ENCODE data around the gene SINHCAF. TPM values are rescaled to one million over a fixed set of nuclear protein-coding genes. Genes with fewer than 3 reads are reported as not detected.

SINHCAF gene
- total and polyA plus RNA-seq, 5 donors from 2014 or later = 42.0 to 73.7 (median 53.4) TPM

GRCh38 chr12:31325524-31325875 lies 450 bp downstream of the SINHCAF start:
- Histone ChIP-seq H3K27ac (ENCODE audit: insufficient read depth, low read length, poor library complexity, severe bottlenecking) (peak overlapping the region; percentile 87), H3K36me3 (ENCODE audit: control insufficient read depth, insufficient read depth, low read length) (no peaks in the 10 kb centered on the region), H3K27me3 (ENCODE audit: control insufficient read depth, insufficient read depth, low read length) (no peaks in the 10 kb centered on the region), H3K9me3 (ENCODE audit: control insufficient read depth in 2 of 2, low read length in 2 of 2) (no peaks in the 10 kb centered on the region), H3K4me1 (ENCODE audit: control insufficient read depth, insufficient read depth, low read length, poor library complexity, severe bottlenecking) (peaks cover 46% of the 10 kb centered on the region), H3K4me3 (ENCODE audit: low read depth, low read length) (peak overlapping the region; percentile 94)
- peak overlapping the region; percentile 97 to 99 (median 99) for H3K27ac Mint-ChIP-seq
- peaks cover 10% of the 10 kb centered on the region for H3K27me3 Mint-ChIP-seq
- DNase-seq (peak in 1 of 3 donors; percentile 6), ATAC-seq (ENCODE audit: low read depth in 2 of 2) (peak in 1 of 2 donors; percentile 0)
- H3K36me3 Mint-ChIP-seq = no peaks in the 10 kb centered on the region
- peaks cover 21 to 42% (median 25%) of the 10 kb centered on the region in 4 donors for H3K4me1 Mint-ChIP-seq
- H3K4me3 Mint-ChIP-seq = peak overlapping the region; percentile 95 to 96 (median 96)
- H3K9me3 Mint-ChIP-seq = no peaks in the 10 kb centered on the region

- peak overlapping the region; percentile 87 for H3K27ac ChIP-seq (ENCODE audit: insufficient read depth, low read length, poor library complexity, severe bottlenecking)
- no peaks in the 10 kb centered on the region for H3K36me3 ChIP-seq (ENCODE audit: control insufficient read depth, insufficient read depth, low read length)
- no peaks in the 10 kb centered on the region for H3K27me3 ChIP-seq (ENCODE audit: control insufficient read depth, insufficient read depth, low read length)
- DNase-seq (peak; percentile 18 to 71 (median 49)), ATAC-seq (ENCODE audit: low read depth in 2 of 2) (no peak)
- peak overlapping the region; percentile 94 for H3K4me3 ChIP-seq (ENCODE audit: low read depth, low read length)
- Mint-ChIP-seq H3K36me3 (no peaks in the 10 kb centered on the region), H3K27me3 (peaks cover 10% of the 10 kb centered on the region), H3K27ac (peak overlapping the region; percentile 90 to 99 (median 97)), H3K4me3 (peak overlapping the region; percentile 95 to 96 (median 96)), H3K9me3 (no peaks in the 10 kb centered on the region), H3K4me1 (peaks cover 26 to 47% (median 30%) of the 10 kb centered on the region in 4 donors)
- H3K9me3 ChIP-seq (ENCODE audit: control insufficient read depth in 2 of 2, low read length in 2 of 2) = no peaks in the 10 kb centered on the region
- H3K4me1 ChIP-seq (ENCODE audit: control insufficient read depth, insufficient read depth, low read length, poor library complexity, severe bottlenecking) = peaks cover 51% of the 10 kb centered on the region
These were observed 966 bp downstream of the SINHCAF start for GRCh38 chr12:31324845-31325523.

- Mint-ChIP-seq H3K36me3 (no peaks in the 10 kb centered on the region), H3K27ac (peak overlapping the region; percentile 92 to 99 (median 97)), H3K9me3 (no peaks in the 10 kb centered on the region), H3K4me1 (peaks cover 33 to 54% (median 37%) of the 10 kb centered on the region in 4 donors), H3K27me3 (peaks cover 10% of the 10 kb centered on the region), H3K4me3 (peak overlapping the region; percentile 95 to 96 (median 96))
- no peaks in the 10 kb centered on the region for H3K27me3 ChIP-seq (ENCODE audit: control insufficient read depth, insufficient read depth, low read length)
- peak overlapping the region; percentile 87 for H3K27ac ChIP-seq (ENCODE audit: insufficient read depth, low read length, poor library complexity, severe bottlenecking)
- H3K9me3 ChIP-seq (ENCODE audit: control insufficient read depth in 2 of 2, low read length in 2 of 2) = no peaks in the 10 kb centered on the region
- peak; percentile 74 to 86 (median 84) for DNase-seq
- H3K4me3 ChIP-seq (ENCODE audit: low read depth, low read length) = peak overlapping the region; percentile 94
- H3K36me3 ChIP-seq (ENCODE audit: control insufficient read depth, insufficient read depth, low read length) = no peaks in the 10 kb centered on the region
- ATAC-seq (ENCODE audit: low read depth in 2 of 2) = peak; percentile 66 to 67
- peaks cover 52% of the 10 kb centered on the region for H3K4me1 ChIP-seq (ENCODE audit: control insufficient read depth, insufficient read depth, low read length, poor library complexity, severe bottlenecking)
These were observed 1.7 kb downstream of the SINHCAF start for GRCh38 chr12:31324116-31324844.

- Mint-ChIP-seq H3K27ac (peak overlapping the region; percentile 97 to 99 (median 97)), H3K36me3 (no peaks in the 10 kb centered on the region), H3K4me1 (peaks cover 34 to 62% (median 42%) of the 10 kb centered on the region in 4 donors), H3K27me3 (peaks cover 6% of the 10 kb centered on the region), H3K4me3 (peak overlapping the region; percentile 95 to 96 (median 96)), H3K9me3 (no peaks in the 10 kb centered on the region)
- Histone ChIP-seq H3K9me3 (ENCODE audit: control insufficient read depth in 2 of 2, low read length in 2 of 2) (no peaks in the 10 kb centered on the region), H3K4me3 (ENCODE audit: low read depth, low read length) (peak overlapping the region; percentile 78), H3K36me3 (ENCODE audit: control insufficient read depth, insufficient read depth, low read length) (no peaks in the 10 kb centered on the region), H3K27me3 (ENCODE audit: control insufficient read depth, insufficient read depth, low read length) (no peaks in the 10 kb centered on the region), H3K27ac (ENCODE audit: insufficient read depth, low read length, poor library complexity, severe bottlenecking) (peak overlapping the region; percentile 87), H3K4me1 (ENCODE audit: control insufficient read depth, insufficient read depth, low read length, poor library complexity, severe bottlenecking) (peaks cover 52% of the 10 kb centered on the region)
- DNase-seq (peak in 2 of 3 donors; percentile 44 to 73), ATAC-seq (ENCODE audit: low read depth in 2 of 2) (peak; percentile 5 to 6)
These were observed 2.4 kb downstream of the SINHCAF start for GRCh38 chr12:31323391-31324115.

GRCh38 chr12:31322801-31323207 lies 3.1 kb downstream of the SINHCAF start:
- H3K4me3 Mint-ChIP-seq = peak overlapping the region; percentile 95 to 96 (median 96)
- H3K4me3 ChIP-seq (ENCODE audit: low read depth, low read length) = peak overlapping the region; percentile 78
- H3K9me3 ChIP-seq (ENCODE audit: control insufficient read depth in 2 of 2, low read length in 2 of 2) = no peaks in the 10 kb centered on the region
- peaks cover 57% of the 10 kb centered on the region for H3K4me1 ChIP-seq (ENCODE audit: control insufficient read depth, insufficient read depth, low read length, poor library complexity, severe bottlenecking)
- peaks cover 38 to 69% (median 50%) of the 10 kb centered on the region in 4 donors for H3K4me1 Mint-ChIP-seq
- no peaks in the 10 kb centered on the region for H3K36me3 ChIP-seq (ENCODE audit: control insufficient read depth, insufficient read depth, low read length)
- peaks cover 6% of the 10 kb centered on the region for H3K27me3 Mint-ChIP-seq
- no peaks in the 10 kb centered on the region for H3K27me3 ChIP-seq (ENCODE audit: control insufficient read depth, insufficient read depth, low read length)
- no peak for DNase-seq
- ATAC-seq (ENCODE audit: low read depth in 2 of 2) = no peak
- H3K36me3 Mint-ChIP-seq = no peaks in the 10 kb centered on the region
- H3K9me3 Mint-ChIP-seq = no peaks in the 10 kb centered on the region
- peak overlapping the region; percentile 87 for H3K27ac ChIP-seq (ENCODE audit: insufficient read depth, low read length, poor library complexity, severe bottlenecking)
- H3K27ac Mint-ChIP-seq = peak overlapping the region; percentile 57 to 99 (median 97)

GRCh38 chr12:31321897-31322228 lies 4.1 kb downstream of the SINHCAF start:
- no peaks in the 10 kb centered on the region for H3K9me3 Mint-ChIP-seq
- H3K27ac Mint-ChIP-seq = peak overlapping the region; percentile 4 to 99 (median 57)
- peak overlapping the region; percentile 62 to 95 (median 70) for H3K4me3 Mint-ChIP-seq
- peaks cover 42 to 76% (median 57%) of the 10 kb centered on the region in 4 donors for H3K4me1 Mint-ChIP-seq
- no peaks in the 10 kb centered on the region for H3K27me3 ChIP-seq (ENCODE audit: control insufficient read depth, insufficient read depth, low read length)
- ATAC-seq (ENCODE audit: low read depth in 2 of 2) (no peak), DNase-seq (no peak)
- peaks cover 61% of the 10 kb centered on the region for H3K4me1 ChIP-seq (ENCODE audit: control insufficient read depth, insufficient read depth, low read length, poor library complexity, severe bottlenecking)
- no peaks in the 10 kb centered on the region for H3K9me3 ChIP-seq (ENCODE audit: control insufficient read depth in 2 of 2, low read length in 2 of 2)
- peaks cover 6% of the 10 kb centered on the region for H3K27me3 Mint-ChIP-seq
- no peaks in the 10 kb centered on the region for H3K36me3 Mint-ChIP-seq
- H3K27ac ChIP-seq (ENCODE audit: insufficient read depth, low read length, poor library complexity, severe bottlenecking) = peak overlapping the region; percentile 87
- H3K36me3 ChIP-seq (ENCODE audit: control insufficient read depth, insufficient read depth, low read length) = no peaks in the 10 kb centered on the region
- peak overlapping the region; percentile 78 for H3K4me3 ChIP-seq (ENCODE audit: low read depth, low read length)

GRCh38 chr12:31321186-31321896 lies 4.6 kb downstream of the SINHCAF start:
- Mint-ChIP-seq H3K27me3 (peaks cover 6% of the 10 kb centered on the region), H3K9me3 (no peaks in the 10 kb centered on the region), H3K4me3 (peak overlapping the region; percentile 62 to 95 (median 70)), H3K4me1 (peaks cover 42 to 77% (median 59%) of the 10 kb centered on the region in 4 donors), H3K27ac (peak overlapping the region; percentile 84 to 99 (median 85)), H3K36me3 (no peaks in the 10 kb centered on the region)
- peak in 1 of 3 donors; percentile 38 for DNase-seq
- ATAC-seq (ENCODE audit: low read depth in 2 of 2) = no peak
- Histone ChIP-seq H3K36me3 (ENCODE audit: control insufficient read depth, insufficient read depth, low read length) (no peaks in the 10 kb centered on the region), H3K4me3 (ENCODE audit: low read depth, low read length) (peak overlapping the region; percentile 78), H3K9me3 (ENCODE audit: control insufficient read depth in 2 of 2, low read length in 2 of 2) (no peaks in the 10 kb centered on the region), H3K4me1 (ENCODE audit: control insufficient read depth, insufficient read depth, low read length, poor library complexity, severe bottlenecking) (peaks cover 60% of the 10 kb centered on the region), H3K27me3 (ENCODE audit: control insufficient read depth, insufficient read depth, low read length) (no peaks in the 10 kb centered on the region), H3K27ac (ENCODE audit: insufficient read depth, low read length, poor library complexity, severe bottlenecking) (no peak overlapping the region)
